Occipital lobe (tissue), 2 donors: ENCODE results near the gene MYO5A. TPM values are rescaled to one million over a fixed set of nuclear protein-coding genes. Genes with fewer than 3 reads are reported as not detected.
A peak's percentile ranks its signal among the peaks of the same experiment; 100 is the strongest.
"Not testable (repeated sequence)": the region's sequence is repeated elsewhere in the genome, so short reads cannot be mapped to it uniquely, and the experiment has no call there.

Experiments
- DNase-seq: peaks from one replicate; lab custom pipeline; 2025; lab: John Stamatoyannopoulos, UW
- total RNA-seq: library from RNA; depleted of rRNA; stranded (reverse); fragments of >200 nt; gene quantifications from one replicate; pipeline ENCODE4 v1.2.3, GENCODE V29; 2014

The MYO5A gene
- 155 TPM for total RNA-seq

GRCh38 chr15:52528564-52529340, at the start of gene MYO5A:
MYO5A (minus strand) TSS chr15:52528880; CDS start chr15:52528806, 74 bp downstream.
- peak; percentile 76 for DNase-seq

- DNase-seq = no peak
Observed at GRCh38 chr15:52576692-52577091, 48.0 kb upstream of the MYO5A start.

GRCh38 chr15:52575573-52575972, 46.9 kb upstream of the MYO5A start:
- DNase-seq = not testable (repeated sequence)

- DNase-seq = no peak
Observed at GRCh38 chr15:52575072-52575471, 46.4 kb upstream of the MYO5A start.

GRCh38 chr15:52574623-52575022, 45.9 kb upstream of the MYO5A start:
- not testable (repeated sequence) for DNase-seq

- peak; percentile 89 for DNase-seq
Observed at GRCh38 chr15:52568601-52569585, 40.2 kb upstream of the MYO5A start, which contains the start of gene ARPP19. ARPP19 (minus strand) TSS chr15:52569030; CDS start chr15:52568892, 138 bp downstream.

- DNase-seq = no peak
Observed at GRCh38 chr15:52567871-52568600, 39.4 kb upstream of the MYO5A start.

- DNase-seq = no peak
Observed at GRCh38 chr15:52566889-52567288, 38.2 kb upstream of the MYO5A start.

GRCh38 chr15:52565417-52566358, 37.0 kb upstream of the MYO5A start:
- DNase-seq = not testable (repeated sequence)

GRCh38 chr15:52563501-52564060, 34.9 kb upstream of the MYO5A start:
- no peak for DNase-seq

- DNase-seq = peak; percentile 28
Observed at GRCh38 chr15:52559575-52559974, 30.9 kb upstream of the MYO5A start.

- DNase-seq = no peak
Observed at GRCh38 chr15:52559022-52559421, 30.3 kb upstream of the MYO5A start.

- no peak for DNase-seq
Observed at GRCh38 chr15:52558196-52558595, 29.5 kb upstream of the MYO5A start.

GRCh38 chr15:52557274-52557641, 28.6 kb upstream of the MYO5A start:
- DNase-seq = no peak

GRCh38 chr15:52556524-52557273, 28.0 kb upstream of the MYO5A start:
- DNase-seq = no peak

- no peak for DNase-seq
Observed at GRCh38 chr15:52552303-52552702, 23.6 kb upstream of the MYO5A start.

GRCh38 chr15:52551762-52552161, 23.1 kb upstream of the MYO5A start:
- DNase-seq = no peak

GRCh38 chr15:52551186-52551585, 22.5 kb upstream of the MYO5A start:
- DNase-seq = not testable (repeated sequence)

GRCh38 chr15:52546031-52546751, 17.5 kb upstream of the MYO5A start:
- DNase-seq = no peak
